ENCODE measurements around the gene MRFAP1.

DNA sequence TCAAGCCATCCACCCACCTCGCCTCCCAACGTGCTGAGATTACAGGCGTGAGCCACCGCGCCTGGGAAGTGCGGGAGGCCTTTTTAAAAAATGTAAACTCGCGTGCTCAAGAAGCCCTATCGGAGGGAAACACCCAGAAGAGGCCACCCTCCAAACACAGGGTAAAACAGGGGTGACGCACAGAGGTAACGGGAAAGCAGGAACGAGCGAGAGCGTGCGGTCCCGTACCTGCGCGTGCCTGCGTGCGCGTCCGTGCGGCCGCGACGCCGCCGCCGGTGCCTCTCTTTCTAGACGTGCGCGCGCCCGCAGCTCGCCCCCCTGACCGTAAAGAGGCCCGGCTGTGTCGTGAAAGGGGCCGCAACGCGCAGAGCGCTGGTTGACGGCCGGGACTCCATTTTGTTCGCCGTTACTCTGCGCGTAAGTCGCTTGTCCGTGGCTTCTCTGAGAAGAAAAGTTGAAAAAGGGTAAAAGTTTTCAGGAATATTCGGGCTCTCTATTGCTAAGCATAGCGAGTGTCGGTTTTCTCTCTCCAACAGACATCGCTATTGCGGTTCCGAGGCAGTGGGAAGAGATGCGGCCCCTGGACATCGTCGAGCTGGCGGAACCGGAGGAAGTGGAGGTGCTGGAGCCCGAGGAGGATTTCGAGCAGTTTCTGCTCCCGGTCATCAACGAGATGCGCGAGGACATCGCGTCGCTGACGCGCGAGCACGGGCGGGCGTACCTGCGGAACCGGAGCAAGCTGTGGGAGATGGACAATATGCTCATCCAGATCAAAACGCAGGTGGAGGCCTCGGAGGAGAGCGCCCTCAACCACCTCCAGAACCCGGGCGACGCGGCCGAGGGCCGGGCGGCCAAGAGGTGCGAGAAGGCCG, at the start of gene MRFAP1:
- TF ChIP-seq POLR2A (IDR thresholded peaks at IDR 0.05) (peak in 1 of 4 donors; percentile 78), POLR2AphosphoS5 (IDR thresholded peaks at IDR 0.05) (peak; percentile 82 to 95 (median 89)), EP300 (IDR thresholded peaks at IDR 0.05) (no peak)
- TF ChIP-seq, protein P1, sequence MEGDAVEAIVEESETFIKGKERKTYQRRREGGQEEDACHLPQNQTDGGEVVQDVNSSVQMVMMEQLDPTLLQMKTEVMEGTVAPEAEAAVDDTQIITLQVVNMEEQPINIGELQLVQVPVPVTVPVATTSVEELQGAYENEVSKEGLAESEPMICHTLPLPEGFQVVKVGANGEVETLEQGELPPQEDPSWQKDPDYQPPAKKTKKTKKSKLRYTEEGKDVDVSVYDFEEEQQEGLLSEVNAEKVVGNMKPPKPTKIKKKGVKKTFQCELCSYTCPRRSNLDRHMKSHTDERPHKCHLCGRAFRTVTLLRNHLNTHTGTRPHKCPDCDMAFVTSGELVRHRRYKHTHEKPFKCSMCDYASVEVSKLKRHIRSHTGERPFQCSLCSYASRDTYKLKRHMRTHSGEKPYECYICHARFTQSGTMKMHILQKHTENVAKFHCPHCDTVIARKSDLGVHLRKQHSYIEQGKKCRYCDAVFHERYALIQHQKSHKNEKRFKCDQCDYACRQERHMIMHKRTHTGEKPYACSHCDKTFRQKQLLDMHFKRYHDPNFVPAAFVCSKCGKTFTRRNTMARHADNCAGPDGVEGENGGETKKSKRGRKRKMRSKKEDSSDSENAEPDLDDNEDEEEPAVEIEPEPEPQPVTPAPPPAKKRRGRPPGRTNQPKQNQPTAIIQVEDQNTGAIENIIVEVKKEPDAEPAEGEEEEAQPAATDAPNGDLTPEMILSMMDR (IDR thresholded peaks at IDR 0.05): no peak

Data from stomach (tissue), 4 donors.